HL-60/S4 treated with phorbol 12-myristate 13-acetate at 8.2 ng/mL for 4 days and 3 days (cell line): Measurements from ENCODE around the gene FAM184B.
"Not testable (repeated sequence)": the region's sequence is repeated elsewhere in the genome, so short reads cannot be mapped to it uniquely, and the experiment has no call there.

ENCODE experiments used
- in situ Hi-C: fragments of 300-500 bp; cut with MboI; formaldehyde crosslinking; loops from 2 replicates; pipeline ENCODE4 v1.15.0; 2022; ENCODE audit warnings: low sequenced_read_pairs

The FAM184B gene

DNA sequence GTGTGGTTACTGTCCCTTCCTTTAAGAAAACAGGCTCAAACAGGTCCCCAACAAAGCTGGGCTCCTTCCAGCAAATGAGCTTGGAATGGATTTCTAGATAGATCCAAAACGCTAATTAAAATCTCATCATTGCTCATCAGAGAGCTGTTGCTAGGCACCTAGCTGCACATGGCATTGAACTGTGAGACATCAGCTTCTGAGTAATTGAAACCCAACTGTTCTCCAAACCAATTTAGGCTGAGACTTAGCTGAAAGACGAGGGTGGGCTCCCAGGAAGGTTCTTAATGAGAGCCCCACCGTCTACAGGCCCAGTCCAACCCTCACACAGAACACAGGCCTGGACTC, 59.1 kb downstream of the FAM184B start:
- in situ Hi-C loops, result no loop called here

DNA sequence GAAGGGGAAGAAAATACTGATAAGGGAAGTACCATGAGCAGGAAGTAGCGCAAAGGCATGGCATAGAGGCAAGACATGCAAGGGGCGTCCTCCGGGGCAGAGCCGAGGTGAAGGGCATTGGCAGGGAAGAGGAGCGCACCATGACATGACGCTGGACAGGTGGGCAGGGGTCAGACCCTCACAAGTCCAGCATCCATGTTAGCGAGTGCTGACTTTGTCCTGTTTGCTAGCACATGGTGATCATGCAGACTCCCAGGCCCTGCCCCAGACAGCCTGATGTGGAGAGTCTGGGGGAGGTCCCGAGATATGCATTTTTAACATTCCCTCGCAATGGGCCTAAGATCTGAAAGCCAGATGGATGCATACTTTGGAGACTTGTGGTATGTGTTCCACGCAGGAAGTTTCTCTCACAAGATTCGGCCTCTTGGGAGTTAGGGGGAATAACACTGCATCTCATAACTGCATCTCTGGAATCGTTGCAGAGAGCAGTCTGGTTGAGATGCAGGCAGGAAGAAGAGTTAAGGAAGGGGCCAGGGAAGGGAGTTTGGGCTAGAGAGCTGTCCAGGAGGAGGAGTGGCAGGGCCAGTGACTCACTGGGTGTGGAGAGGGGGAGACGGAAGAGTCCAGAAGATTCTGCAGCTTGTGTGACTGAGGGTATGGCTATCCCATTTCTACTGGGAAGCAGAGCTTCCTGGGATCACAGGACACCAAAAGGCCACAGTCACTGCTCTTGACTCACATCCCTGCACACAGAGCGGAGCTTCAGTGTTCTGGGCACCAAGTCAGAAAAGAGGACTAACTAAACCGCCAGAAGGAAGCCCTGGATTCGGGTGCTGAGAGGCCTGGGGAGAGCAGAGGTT, 59.7 kb downstream of the FAM184B start:
- in situ Hi-C loops, result no loop called here

DNA sequence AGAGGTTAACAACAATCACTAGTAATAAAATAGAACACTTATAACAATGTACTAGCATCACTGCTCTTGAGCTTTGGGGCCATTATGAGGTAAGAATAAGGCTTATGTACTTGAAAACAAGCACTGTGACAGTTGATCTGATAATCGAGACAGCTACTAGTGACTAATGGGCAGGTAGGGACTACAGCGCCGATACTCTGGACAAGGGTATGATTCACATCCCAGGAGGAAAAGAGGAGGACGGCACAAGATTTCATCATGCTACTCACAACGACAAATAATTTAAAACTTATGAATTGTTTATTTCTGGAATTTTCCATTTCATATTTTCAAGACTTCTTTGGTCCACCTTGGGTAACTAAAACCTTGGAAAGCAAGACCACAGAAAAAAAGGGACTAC, 62.3 kb downstream of the FAM184B start:
- in situ Hi-C loops, result no loop called here

DNA sequence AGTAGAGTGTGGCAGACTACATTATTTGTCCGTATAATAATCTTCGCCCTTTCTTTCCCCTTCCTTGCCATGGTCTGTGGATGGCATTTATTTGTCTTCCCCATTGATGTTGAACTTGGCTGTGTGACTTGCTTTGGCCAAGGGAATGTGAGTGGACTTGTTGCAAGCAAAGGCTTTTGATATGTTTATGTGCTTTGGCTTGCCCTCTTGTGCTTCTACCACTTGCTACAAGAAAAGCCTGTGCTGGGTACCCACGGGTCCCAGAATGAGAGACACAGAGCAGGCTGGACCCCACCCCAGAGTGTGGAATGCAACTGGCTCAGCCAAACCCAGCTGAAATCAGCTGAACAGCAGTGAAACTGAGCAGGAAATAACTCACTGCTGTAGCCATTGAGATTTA, 63.0 kb downstream of the FAM184B start:
- in situ Hi-C loops, result no loop called here

DNA sequence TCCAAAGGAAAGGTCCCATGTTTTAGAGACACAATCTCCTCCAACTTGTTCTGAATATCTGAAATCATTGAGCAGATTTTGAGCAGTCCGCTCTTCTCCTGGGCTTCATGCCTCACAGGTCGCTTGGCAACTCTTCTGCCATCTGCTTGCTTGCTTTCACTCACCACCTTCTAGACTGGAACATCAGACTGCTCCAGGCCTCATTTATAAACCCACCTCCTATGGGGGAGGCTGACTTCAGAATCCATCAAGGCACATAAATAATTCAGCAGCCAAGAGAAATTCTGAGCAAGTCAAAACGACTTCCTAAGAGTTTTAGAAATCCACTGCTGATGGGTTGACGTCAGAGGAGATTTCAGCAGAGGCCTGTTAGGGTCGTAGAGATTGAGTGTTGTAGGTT, 64.1 kb downstream of the FAM184B start:
- in situ Hi-C loops, result no loop called here

DNA sequence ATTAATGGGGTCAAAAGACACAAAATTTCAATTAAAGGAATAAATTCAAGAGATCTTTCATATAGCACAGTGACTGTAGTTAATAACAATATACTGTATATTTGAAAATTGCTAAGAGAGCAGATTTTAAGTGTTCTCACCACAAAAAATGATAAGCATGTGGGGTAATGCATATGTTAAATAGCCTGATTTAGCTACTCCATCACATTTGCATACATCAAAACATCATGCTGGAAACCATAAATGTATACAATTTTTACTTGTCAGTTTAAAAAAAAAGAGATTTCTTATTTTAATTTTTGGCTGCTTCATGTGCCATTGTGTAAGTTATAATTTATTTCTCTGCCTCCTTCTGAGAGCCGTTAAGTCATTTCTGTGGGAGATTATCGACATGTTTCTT, 65.9 kb downstream of the FAM184B start:
- in situ Hi-C loops, result no loop called here

DNA sequence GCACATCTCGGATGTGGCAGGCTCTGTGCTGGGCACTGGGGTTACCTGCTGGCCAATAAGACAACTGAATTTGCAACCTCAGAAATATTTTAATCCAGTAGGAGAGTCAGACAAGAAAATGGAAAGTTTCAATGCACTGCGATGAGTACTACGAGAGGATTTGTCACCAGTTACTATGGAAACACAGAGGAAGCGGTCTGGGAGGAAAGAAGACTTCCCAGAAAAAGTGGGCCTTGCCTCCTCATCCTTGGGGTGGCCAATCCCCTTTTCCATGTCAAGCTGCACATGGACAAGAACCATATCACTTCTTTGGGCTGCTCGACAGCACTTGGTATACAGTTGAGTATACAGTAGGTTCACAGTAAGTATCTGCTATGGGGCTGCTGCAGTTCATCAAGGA, 67.6 kb downstream of the FAM184B start:
- in situ Hi-C loops, result no loop called here

DNA sequence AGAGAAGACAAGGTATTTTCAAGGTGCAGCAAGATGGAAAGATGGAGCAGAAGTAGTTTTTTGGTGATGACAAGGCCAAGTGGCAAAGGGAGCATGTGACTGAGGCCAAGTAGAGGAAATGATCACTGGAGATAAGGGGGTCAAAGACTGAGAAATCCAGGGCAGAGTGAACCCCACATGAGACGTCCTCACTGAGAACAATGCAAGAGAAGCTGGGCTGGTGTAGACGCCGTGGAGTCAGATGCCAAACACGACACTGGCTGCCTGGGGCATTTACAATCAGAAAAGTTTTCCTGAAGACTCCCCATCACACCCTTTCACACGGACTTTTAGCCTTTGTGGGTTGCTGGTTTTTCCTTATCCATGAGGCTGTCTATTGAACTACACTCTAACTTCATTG, 69.3 kb downstream of the FAM184B start:
- in situ Hi-C loops, result no loop called here

DNA sequence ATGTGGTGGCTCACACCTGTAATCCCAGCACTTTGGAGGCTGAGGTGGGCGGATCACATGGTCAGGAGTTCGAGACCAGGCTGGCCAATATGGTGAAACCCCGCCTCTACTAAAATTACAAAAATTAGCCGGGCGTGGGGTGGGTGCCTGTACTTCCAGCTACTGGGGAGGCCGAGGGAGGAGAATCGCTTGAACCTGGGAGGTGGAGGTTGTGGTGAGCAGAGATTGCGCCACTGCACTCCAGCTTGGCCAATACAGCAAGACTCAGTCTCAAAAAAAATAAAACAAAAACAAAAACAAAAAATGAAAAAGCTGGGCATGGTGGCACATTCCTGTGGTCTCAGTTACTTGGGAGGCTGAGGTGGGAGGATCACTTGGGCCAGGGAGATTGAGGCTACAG, 70.2 kb downstream of the FAM184B start:
- in situ Hi-C loops, result not testable (repeated sequence)

DNA sequence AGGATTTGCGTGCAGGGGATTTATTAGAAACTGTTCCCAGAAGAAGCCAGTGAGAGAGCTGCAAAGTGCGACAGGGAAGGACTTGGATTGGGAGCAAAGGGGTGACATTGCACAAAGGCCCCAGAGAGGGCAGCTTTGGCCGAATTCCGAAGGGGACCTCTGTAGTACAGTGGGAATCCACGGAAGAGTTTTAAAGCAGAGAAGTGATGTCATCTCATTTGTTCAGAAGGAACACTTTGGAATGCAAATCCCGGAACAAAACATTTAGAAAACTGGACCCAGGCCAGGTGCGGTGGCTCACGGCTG, 71.7 kb downstream of the FAM184B start:
- in situ Hi-C loops, result no loop called here

DNA sequence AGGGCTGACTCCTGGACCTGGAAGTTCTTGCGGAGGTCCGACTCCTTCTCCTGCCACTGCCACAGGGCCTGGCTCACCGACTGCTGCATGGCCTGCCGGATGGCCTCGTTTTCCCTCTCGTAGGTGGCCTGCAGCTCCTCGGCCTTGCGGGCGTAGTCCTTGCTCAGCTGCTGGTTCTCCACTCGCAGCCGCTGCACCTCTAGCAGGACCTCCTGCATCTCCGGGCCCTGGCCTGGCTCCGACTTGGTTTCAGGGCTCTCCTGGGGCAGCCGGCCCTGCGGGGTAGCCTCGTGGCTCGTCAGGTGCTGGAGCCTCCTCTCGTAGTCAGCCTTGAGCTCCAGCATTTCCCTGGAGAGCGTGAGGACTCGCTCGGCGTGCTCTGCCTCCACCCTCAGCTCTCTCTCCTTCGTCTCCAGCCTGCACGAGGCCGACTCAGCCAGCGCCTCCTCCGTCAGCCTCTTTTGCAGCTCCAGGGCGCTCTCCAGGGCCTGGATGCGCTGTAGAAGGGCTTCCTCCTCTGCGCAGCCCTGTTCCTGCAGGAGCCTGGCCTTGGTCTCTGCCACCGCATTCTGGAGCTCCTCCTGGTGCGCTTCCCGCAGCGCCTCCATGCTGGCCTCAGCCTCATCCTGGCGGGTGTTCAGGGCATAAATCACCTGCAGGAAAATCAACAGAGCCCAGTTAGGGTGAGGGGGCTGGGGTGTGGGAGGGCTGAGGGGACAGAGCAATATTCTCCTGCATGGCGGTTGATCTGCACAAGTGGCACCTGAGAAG, 72.2 kb downstream of the FAM184B start:
- in situ Hi-C loops, result no loop called here

DNA sequence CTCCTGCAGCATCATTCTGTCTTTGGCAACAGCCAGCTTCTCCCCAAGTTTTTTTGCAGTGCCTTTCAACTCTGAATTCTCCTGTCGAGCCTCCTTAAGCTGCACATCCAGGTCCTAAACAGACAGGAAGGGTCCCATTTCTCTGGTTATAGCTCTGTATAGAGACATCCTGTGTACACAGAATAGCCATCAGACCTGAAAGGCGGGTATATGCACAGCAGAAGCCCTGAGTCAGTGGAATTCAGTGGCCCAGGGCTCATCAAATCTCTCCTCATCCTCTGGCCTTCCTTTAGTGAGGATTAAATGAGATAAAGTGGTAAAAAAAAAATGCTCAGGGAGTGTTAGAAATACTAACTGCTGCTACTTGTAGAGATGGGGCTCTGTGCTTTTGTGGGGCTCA, 73.8 kb downstream of the FAM184B start:
- in situ Hi-C loops, result no loop called here

DNA sequence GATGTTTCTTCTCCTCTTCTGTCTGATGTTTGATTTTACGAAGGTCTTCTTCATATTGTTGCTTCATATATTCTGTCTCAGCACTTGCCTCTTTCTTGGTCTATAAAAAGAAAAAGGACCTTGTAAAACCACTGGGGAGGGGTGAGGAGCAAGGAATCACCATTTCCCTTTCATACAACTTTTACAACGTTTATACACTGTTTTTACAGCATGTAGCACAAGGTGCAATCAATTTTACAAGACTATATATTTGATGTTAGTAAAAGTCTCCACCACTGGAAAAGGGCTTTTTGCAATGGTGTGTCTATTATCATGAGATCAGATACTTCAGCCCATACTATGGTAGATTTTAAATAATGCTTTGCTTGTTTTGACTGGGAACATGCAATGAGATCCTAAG, 76.3 kb downstream of the FAM184B start:
- in situ Hi-C loops, result no loop called here

DNA sequence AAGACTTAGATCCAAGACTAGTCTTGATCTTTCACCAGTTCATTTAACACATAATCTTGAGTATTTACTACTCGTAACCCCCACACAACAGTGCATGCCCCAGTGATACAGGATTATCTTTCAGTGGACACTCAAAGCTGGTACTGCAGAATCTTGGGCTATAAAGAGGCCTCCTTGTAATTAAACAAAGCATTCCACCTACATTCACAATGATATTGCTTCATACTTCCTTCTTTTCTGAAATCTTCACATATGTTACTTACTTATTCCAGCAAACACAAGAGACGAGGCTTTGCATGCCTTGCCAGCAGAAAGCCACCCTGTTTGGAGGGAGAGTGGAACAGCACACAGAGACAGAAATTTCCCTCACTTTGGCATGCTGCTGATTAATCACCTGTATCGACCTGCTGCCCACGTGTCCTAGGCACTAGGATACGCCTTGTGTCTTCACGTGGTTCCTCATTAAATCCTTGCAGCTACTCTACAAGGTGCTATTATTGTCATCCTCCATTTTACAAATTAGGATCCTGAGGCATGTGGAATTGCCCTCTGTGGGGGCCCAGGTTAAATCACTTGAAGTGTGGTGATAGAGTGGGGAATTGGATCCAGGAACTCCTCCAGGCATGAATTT, 77.3 kb downstream of the FAM184B start:
- in situ Hi-C loops, result no loop called here

DNA sequence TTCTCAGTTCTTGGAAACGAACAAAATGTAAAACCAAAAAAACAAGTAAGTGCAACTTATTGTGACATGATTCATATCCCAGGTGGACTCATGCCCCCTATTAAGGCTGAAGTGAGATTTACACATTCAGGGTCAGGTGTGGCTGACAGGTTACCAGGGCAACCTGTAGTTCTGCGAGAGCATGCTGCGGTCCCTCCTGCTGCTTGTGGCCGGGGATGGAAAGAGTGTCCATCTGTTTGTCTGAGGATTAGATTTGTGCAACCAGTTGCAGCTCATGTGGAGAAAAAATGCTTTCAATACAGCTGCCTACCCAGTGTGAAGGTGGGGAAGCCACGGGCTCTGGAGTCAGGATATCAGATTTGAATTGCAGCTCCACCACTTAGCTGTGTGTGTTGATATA, 78.8 kb downstream of the FAM184B start:
- in situ Hi-C loops, result no loop called here

DNA sequence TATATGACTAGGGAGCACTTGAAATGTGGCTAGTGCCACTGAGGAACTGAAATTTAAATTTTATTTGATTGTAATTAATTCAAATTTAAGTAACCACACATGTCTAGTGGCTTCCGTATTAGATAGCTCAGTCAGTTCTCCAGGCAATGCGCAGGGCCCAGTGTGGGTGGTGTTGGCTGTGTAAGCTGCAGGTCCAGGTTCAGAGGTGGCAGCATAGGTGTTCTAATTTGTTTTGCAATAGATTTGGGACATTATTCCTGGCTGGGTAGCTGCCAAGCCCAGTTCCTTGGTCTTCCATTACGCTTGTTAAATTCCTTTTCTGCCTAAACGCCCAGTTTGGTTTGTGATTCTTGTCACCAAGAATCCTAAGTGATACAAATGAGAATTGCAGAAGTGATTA, 79.5 kb downstream of the FAM184B start:
- in situ Hi-C loops, result no loop called here

DNA sequence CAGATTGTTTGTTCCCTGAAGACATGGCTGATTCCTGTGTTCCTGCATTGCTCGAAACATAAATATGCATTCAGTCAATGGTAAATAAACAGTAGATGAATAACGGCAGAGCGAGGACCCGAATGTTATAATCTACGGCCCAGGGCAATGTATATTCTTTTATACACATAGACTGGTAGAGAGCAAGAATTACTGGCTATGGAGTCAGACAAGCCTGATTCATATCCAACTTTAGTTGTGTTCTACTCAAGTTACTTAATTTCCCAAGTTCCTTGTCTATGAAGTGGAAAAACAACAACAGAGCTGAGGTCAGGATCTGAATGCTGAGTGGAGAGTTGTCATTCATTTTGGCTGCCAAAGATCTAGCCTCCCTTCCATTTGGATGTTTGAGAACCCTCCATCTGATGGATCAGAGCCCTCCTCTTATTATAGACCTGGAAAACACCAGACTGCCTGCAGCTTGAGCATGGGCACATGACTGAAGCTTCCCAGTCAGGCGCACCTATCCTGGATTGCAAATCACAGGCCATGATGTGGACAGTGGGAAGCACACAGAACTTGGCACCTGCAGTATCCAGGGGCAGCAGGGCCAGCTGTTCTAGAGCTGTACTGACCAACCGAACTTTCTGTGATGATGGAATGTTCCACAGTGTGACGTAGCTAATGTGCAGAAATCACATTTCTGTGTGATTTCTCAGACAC, 80.1 kb downstream of the FAM184B start:
- in situ Hi-C loops, result no loop called here

DNA sequence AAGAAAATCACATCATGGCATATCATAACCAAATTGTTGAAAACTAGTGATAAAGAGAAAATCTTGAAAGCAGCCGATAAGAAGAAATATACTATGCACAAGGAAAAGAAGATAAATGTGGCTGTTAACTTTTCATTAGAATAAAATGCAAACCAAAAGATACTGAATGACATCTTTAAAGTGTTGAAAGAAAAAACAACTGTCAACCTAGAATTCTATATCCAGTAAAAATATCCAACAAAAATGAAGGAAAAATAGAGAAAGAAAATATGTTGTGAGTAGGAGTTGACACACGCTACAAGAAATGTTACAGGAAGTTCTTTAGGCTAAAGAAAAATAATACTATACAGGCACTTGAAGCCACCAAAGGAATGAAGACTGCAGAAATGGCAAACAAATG, 82.0 kb downstream of the FAM184B start:
- in situ Hi-C loops, result no loop called here

DNA sequence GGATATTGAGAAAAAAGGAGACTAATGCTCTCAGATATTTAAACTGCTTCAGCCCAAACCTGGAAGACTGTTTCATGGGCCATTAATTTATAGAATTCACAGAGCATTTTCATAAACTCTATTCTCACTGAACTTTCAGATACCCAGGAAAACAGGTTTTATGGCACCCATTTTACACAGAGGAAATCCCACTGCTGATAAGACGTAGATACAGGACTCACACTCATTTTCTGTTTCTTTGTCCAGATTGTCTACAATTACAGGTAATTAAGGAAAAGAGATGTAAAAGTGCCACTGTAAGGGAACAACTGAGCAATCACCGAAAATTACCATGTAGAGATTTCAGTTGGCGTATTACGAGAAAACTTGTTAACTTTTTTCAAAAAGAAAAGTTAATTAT, 83.3 kb downstream of the FAM184B start:
- in situ Hi-C loops, result no loop called here

DNA sequence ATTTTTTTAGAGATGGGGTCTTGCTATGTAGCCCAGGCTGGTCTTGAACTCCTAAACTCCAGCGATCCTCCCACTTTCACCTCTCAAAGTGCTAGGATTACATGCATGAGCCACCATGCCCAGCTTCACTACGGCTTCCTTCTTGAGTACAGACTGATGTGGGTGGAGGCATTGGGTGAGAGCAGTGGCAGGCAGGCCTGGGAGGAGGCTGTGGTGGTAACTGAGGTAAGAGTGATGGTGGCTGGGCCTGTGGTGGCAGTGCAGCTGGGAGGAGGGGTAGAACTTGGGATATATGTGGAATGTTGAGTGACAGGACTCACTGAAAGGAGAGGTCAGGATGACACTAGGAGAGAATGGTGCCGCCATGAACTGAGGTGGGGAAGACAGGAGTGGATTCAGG, 86.1 kb downstream of the FAM184B start:
- in situ Hi-C loops, result no loop called here

DNA sequence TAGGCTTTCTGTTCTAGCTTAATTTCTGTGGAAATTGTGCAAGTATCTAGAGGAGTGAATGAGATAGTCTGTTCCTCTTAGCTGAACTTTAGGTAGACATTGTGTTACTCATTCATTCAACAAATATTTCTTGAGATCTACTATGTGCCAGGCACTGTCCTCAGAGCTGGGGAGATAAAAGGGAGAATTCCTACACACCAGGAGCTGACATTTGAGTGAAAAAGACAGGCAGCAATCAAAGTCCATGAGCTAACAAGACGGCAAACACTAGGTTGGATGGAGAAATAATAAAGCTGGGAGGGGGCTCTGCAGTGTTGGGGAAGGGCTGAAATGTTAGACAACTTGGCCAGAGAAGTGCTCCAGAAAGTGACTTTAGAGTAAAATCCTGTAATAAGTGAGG, 86.9 kb downstream of the FAM184B start:
- in situ Hi-C loops, result no loop called here

DNA sequence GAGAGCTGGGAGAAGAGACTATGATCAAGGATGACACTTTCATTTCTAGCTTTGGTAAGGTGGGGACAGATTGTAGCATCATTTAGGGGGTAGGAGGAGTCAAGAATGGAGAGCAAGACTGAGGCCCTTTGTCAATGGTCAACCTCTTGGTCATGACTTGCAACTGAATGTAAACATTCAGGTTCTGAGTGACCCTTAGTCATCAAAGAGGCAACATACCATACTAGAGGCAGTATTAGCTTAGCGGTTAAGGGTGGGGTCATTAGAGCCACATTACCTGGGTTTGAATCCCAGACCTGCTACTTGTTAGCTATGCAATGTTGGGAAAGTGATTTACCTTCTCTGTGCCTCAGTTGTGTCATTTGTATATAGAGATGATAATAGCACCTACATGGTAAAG, 90.5 kb downstream of the FAM184B start:
- in situ Hi-C loops, result no loop called here
